Mesodermal cell (in vitro differentiated cells): Measurements from ENCODE around the gene AP1S1.

Experiments used
- H3K27ac ChIP-seq: 2 replicates; pipeline ENCODE4 v1.7.0; 2013; ENCODE audit warnings: mild to moderate bottlenecking, low read depth, low read length, moderate library complexity; ENCODE audit not compliant: severe bottlenecking
- H3K36me3 ChIP-seq: 2 replicates; pipeline ENCODE4 v1.7.1; 2013; ENCODE audit warnings: mild to moderate bottlenecking, low read length, moderate library complexity; ENCODE audit not compliant: control insufficient read depth, insufficient read depth
- H3K4me1 ChIP-seq: one replicate; pipeline ENCODE4 v1.7.1; 2013; ENCODE audit warnings: mild to moderate bottlenecking, low read length; ENCODE audit not compliant: insufficient read depth, control insufficient read depth, poor library complexity, severe bottlenecking
- H3K4me3 ChIP-seq: 2 replicates; pipeline ENCODE4 v1.7.0; 2013; ENCODE audit warnings: low read length, control low read depth, mild to moderate bottlenecking; ENCODE audit not compliant: insufficient read depth, poor library complexity, severe bottlenecking; ENCODE audit errors: extremely low read depth
- H3K9me3 ChIP-seq: 2 replicates; pipeline ENCODE4 v1.7.1; 2013; ENCODE audit warnings: mild to moderate bottlenecking, low read length, moderate library complexity; ENCODE audit not compliant: control insufficient read depth
- WGBS, 2 experiments: methylation state at CpG; one replicate each; pipeline ENCODE4 v1.1.5; 2013; ENCODE audit warnings: missing lambda C conversion rate in 2 of 2; ENCODE audit not compliant: insufficient coverage in 2 of 2; 5-methylcytosine and 5-hydroxymethylcytosine counted together

Gene AP1S1

GRCh38 chr7:101172854-101173751 lies 18.8 kb downstream of the AP1S1 start:
- H3K36me3 ChIP-seq, result no peaks in the 10 kb centered on the region
- H3K9me3 ChIP-seq, result no peaks in the 10 kb centered on the region
- 4 to 5% methylated on average over 48 to 53 of the region's 53 CpGs for WGBS, 2 experiments
- H3K4me1 ChIP-seq, result peaks cover 45% of the 10 kb centered on the region
- no peak overlapping the region for H3K4me3 ChIP-seq
- H3K27ac ChIP-seq, result no peak overlapping the region

DNA sequence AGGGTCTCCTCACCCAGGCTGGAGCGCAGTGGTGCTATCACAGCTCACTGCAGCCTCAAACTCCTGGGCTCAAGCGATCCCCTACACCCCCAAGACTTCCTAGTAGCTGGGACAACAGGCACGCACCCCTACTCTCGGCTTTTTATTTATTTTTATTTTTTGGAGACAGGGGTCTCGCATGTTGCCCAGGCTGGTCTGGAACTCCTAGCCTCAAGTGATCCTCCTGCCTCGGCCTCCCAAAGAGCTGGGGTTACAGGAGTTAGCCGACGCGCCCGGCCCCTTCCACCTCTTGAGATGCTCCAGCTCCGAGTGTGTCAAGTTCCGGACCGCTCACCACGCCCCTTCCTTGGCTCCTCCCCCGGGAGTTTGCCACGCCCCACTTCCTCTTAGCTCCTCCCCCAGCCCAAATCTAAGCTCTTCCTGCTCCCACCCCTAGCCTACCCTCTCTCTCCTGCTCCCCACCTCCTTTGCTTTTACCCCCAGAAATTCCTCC lies 19.5 kb downstream of the AP1S1 start:
- 14 to 15% methylated on average over 14 of the region's 16 CpGs for WGBS, 2 experiments
- Histone ChIP-seq H3K27ac (no peak overlapping the region), H3K9me3 (no peaks in the 10 kb centered on the region), H3K36me3 (no peaks in the 10 kb centered on the region), H3K4me1 (peaks cover 38% of the 10 kb centered on the region), H3K4me3 (no peak overlapping the region)

GRCh38 chr7:101174322-101174854 lies 20.1 kb downstream of the AP1S1 start:
- H3K36me3 ChIP-seq, result no peaks in the 10 kb centered on the region
- no peak overlapping the region for H3K27ac ChIP-seq
- no peaks in the 10 kb centered on the region for H3K9me3 ChIP-seq
- H3K4me1 ChIP-seq, result peaks cover 36% of the 10 kb centered on the region
- no peak overlapping the region for H3K4me3 ChIP-seq
- WGBS, 2 experiments, result 46 to 50% methylated on average over 23 to 27 of the region's 28 CpGs

- Histone ChIP-seq H3K4me1 (peaks cover 31% of the 10 kb centered on the region), H3K4me3 (no peak overlapping the region), H3K36me3 (no peaks in the 10 kb centered on the region), H3K27ac (no peak overlapping the region), H3K9me3 (no peaks in the 10 kb centered on the region)
- 54% methylated on average over 3 of the region's 3 CpGs; no CpG with 5 or more reads in 1 of the 2 experiments for WGBS, 2 experiments
Observed at GRCh38 chr7:101175664-101176063, 21.4 kb downstream of the AP1S1 start.

- no peak overlapping the region for H3K27ac ChIP-seq
- peaks cover 20% of the 10 kb centered on the region for H3K4me1 ChIP-seq
- no peaks in the 10 kb centered on the region for H3K9me3 ChIP-seq
- no peaks in the 10 kb centered on the region for H3K36me3 ChIP-seq
- no peak overlapping the region for H3K4me3 ChIP-seq
- WGBS, 2 experiments, result 95 to 100% methylated on average over 2 of the region's 2 CpGs
Observed at GRCh38 chr7:101177644-101178043, 23.4 kb downstream of the AP1S1 start.

DNA sequence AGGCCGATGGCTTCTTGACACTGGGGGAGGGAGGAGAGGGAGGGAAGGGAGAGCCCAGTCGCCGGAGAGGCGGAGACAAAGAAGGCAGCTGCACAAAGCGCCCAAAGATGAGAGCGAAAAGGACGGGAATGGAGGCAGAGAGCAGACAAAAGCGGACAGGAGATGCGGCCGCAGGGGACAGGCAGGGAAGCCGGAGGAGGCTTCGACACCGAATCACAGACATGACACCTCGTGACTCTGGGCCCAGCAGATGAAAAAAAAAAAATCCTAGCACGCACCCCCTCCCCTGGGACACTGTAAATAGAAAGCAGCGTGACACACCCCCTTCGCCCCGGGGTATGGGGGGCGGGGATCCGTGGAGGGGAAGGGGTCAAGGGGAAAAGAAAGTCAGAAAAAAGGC lies 24.8 kb downstream of the AP1S1 start:
- Histone ChIP-seq H3K9me3 (no peaks in the 10 kb centered on the region), H3K4me3 (peak overlapping the region; percentile 25), H3K36me3 (no peaks in the 10 kb centered on the region), H3K27ac (no peak overlapping the region), H3K4me1 (peaks cover 10% of the 10 kb centered on the region)
- WGBS, 2 experiments, result 3 to 4% methylated on average over 9 to 13 of the region's 20 CpGs

- Histone ChIP-seq H3K4me1 (peaks cover 10% of the 10 kb centered on the region), H3K27ac (no peak overlapping the region), H3K36me3 (no peaks in the 10 kb centered on the region), H3K4me3 (peak overlapping the region; percentile 25), H3K9me3 (no peaks in the 10 kb centered on the region)
- WGBS, 2 experiments, result 0 to 1% methylated on average over 3 to 20 of the region's 27 CpGs
Observed at GRCh38 chr7:101179713-101180112, 25.4 kb downstream of the AP1S1 start.

GRCh38 chr7:101180130-101180755 lies 26.0 kb downstream of the AP1S1 start, which contains the start of gene NAT16:
Gene NAT16, minus strand, starts transcription at chr7:101180293. Its CDS starts 5,486 bp downstream, at chr7:101174807.
- Histone ChIP-seq H3K9me3 (no peaks in the 10 kb centered on the region), H3K4me3 (peak within 1 kb of the TSS; percentile 25), H3K36me3 (no peaks in the 10 kb centered on the region), H3K4me1 (peaks cover 10% of the 10 kb centered on the region), H3K27ac (no peak within 1 kb of the TSS)
- WGBS, 2 experiments, result 6 to 9% methylated on average over 35 to 47 of the region's 56 CpGs

- Histone ChIP-seq H3K4me3 (no peak overlapping the region), H3K27ac (no peak overlapping the region), H3K36me3 (no peaks in the 10 kb centered on the region), H3K4me1 (no peaks in the 10 kb centered on the region), H3K9me3 (no peaks in the 10 kb centered on the region)
- WGBS, 2 experiments, result 63 to 69% methylated on average over 4 to 5 of the region's 5 CpGs
Observed at GRCh38 chr7:101185258-101185839, 31.1 kb downstream of the AP1S1 start.

DNA sequence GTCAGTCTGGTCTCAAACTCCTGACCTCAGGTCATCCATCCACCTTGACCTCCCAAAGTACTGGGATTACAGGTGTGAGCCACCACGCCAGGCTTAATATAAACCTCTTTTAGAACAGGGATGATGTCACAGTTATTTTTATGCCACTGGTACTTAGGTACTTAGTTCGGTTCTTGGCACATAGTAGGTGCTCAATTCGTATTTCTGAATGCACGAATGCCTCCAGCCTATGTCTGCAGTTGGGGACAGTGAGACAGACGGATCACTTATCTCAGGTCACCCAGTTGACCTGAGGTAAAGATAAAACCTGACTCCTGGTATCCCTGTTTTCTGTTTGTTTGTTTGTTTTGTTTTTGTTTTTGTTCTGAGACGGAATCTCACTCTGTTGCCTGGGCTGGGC lies 31.9 kb downstream of the AP1S1 start:
- H3K36me3 ChIP-seq, result no peaks in the 10 kb centered on the region
- no peak overlapping the region for H3K27ac ChIP-seq
- no peak overlapping the region for H3K4me3 ChIP-seq
- no peaks in the 10 kb centered on the region for H3K9me3 ChIP-seq
- WGBS, 2 experiments, result 91 to 95% methylated on average over 5 to 6 of the region's 6 CpGs
- no peaks in the 10 kb centered on the region for H3K4me1 ChIP-seq
